Endothelial cell of umbilical vein (primary cell): ENCODE results near the gene IL1RL2. TPM values are rescaled to one million over a fixed set of nuclear protein-coding genes. Genes with fewer than 3 reads are reported as not detected.

Source experiments
- BruUV-seq: library from RNA; stranded (reverse); fragments of 400-500 nt; replicated peaks from 2 replicates; lab custom pipeline; 2021; lab: Mats Ljungman, UMichigan
- CTCF ChIA-PET: fragments of 300-600, 350-600 bp; sonication (Branson Sonifier 250); formaldehyde crosslinking; loops from one replicate; lab custom pipeline; 2021; ENCODE audit warnings: antibody characterized with exemption, inconsistent platforms; lab: Charles Lee
- POLR2A ChIA-PET: fragments of 300-600, 350-600 bp; sonication (Branson Sonifier 250); formaldehyde crosslinking; loops from one replicate; lab custom pipeline; 2021; ENCODE audit warnings: antibody characterized with exemption, inconsistent platforms; lab: Charles Lee
- DNase-seq: peaks from one replicate; pipeline ENCODE4 v3.0.0-alpha.2; 2011; ENCODE audit warnings: low read depth, low spot score
- FAIRE-seq: peaks from 2 replicates; lab custom pipeline; 2011; peaks lifted over from hg19 to GRCh38; lab: Jason Lieb, UNC
- H2AFZ ChIP-seq: 2 replicates; pipeline ENCODE4 v1.6.0; 2012; ENCODE audit warnings: low read depth, low read length, control low read depth, inconsistent platforms
- H3K27ac ChIP-seq: 2 replicates; pipeline ENCODE4 v1.5.1; 2011; ENCODE audit warnings: low read depth, mild to moderate bottlenecking, control low read depth, low read length, moderate library complexity; ENCODE audit not compliant: insufficient read depth
- H3K27me3 ChIP-seq, 2 experiments: 2 replicates each; pipeline versions ENCODE4 v1.6.0 to v1.6.1; 2011; ENCODE audit warnings: low read length in 2 of 2, mixed read lengths in 1 of 2; ENCODE audit not compliant: control insufficient read depth in 2 of 2, insufficient read depth in 2 of 2
- H3K36me3 ChIP-seq, 2 experiments: 2 replicates in 1 of 2; 3 replicates in 1 of 2; pipeline ENCODE4 v1.5.1; 2011; ENCODE audit warnings: low read length in 2 of 2, mild to moderate bottlenecking in 1 of 2, moderate library complexity in 1 of 2; ENCODE audit not compliant: control insufficient read depth in 2 of 2, insufficient read depth in 2 of 2; ENCODE audit errors: extremely low read depth in 1 of 2
- H3K4me1 ChIP-seq: 3 replicates; pipeline ENCODE4 v1.5.1; 2011; ENCODE audit warnings: mild to moderate bottlenecking, low read length; ENCODE audit not compliant: control insufficient read depth, insufficient read depth; ENCODE audit errors: extremely low read depth
- H3K4me2 ChIP-seq: 2 replicates; pipeline ENCODE4 v1.6.1; 2011; ENCODE audit warnings: low read length, control low read depth, mixed read lengths; ENCODE audit not compliant: insufficient read depth
- H3K4me3 ChIP-seq, 3 experiments: fragments of 200-600 bp in 1 of 3; sonication (generic), shearing (Covaris generic) in 1 of 3; replicated peaks in 1 of 3; 2 replicates each; pipeline ENCODE4 v1.5.1; 2011 to 2016; ENCODE audit warnings: control low read depth in 3 of 3, low read length in 3 of 3, mild to moderate bottlenecking in 2 of 3, inconsistent platforms in 1 of 3, low read depth in 1 of 3, moderate library complexity in 1 of 3; ENCODE audit not compliant: insufficient read depth in 1 of 3
- H3K79me2 ChIP-seq: 2 replicates; pipeline ENCODE4 v1.6.0; 2012; ENCODE audit warnings: low read length, inconsistent platforms; ENCODE audit not compliant: control insufficient read depth, insufficient read depth
- H3K9ac ChIP-seq: replicated peaks from 2 replicates; pipeline ENCODE3; 2011; ENCODE audit warnings: low read length, control low read depth; ENCODE audit not compliant: insufficient read depth; ENCODE audit errors: extremely low read depth
- H3K9me1 ChIP-seq: replicated peaks from 3 replicates; pipeline ENCODE4 v1.6.0; 2011; ENCODE audit warnings: mild to moderate bottlenecking, low read length; ENCODE audit not compliant: control insufficient read depth, insufficient read depth; ENCODE audit errors: extremely low read depth
- H3K9me3 ChIP-seq: replicated peaks from 2 replicates; pipeline ENCODE4 v1.5.1; 2012; ENCODE audit warnings: low read length, inconsistent platforms; ENCODE audit not compliant: control insufficient read depth, insufficient read depth
- H4K20me1 ChIP-seq: replicated peaks from 2 replicates; pipeline ENCODE3; 2011; ENCODE audit warnings: mild to moderate bottlenecking, low read length; ENCODE audit not compliant: control insufficient read depth, insufficient read depth; ENCODE audit errors: extremely low read depth
- EZH2 ChIP-seq: IDR thresholded peaks from 2 replicates; pipeline ENCODE4 v1.6.1; 2012; ENCODE audit warnings: borderline replicate concordance, low read depth, mild to moderate bottlenecking, moderate library complexity, low read length, inconsistent platforms; ENCODE audit not compliant: severe bottlenecking
- FOS ChIP-seq: IDR thresholded peaks from 2 replicates; pipeline ENCODE4 v1.6.1; 2011; ENCODE audit warnings: mild to moderate bottlenecking, low read length, moderate library complexity, borderline replicate concordance; ENCODE audit not compliant: insufficient read depth
- GATA2 ChIP-seq: IDR thresholded peaks from 2 replicates; pipeline ENCODE4 v1.7.0; 2011; ENCODE audit warnings: low read depth, mild to moderate bottlenecking, moderate library complexity, mixed read lengths, low read length; ENCODE audit not compliant: insufficient read length, insufficient read depth
- JUN ChIP-seq: IDR thresholded peaks from 2 replicates; pipeline ENCODE4 v1.6.1; 2011; ENCODE audit warnings: borderline replicate concordance, low read depth; ENCODE audit not compliant: insufficient read length, insufficient read depth
- MYC ChIP-seq: IDR thresholded peaks from one replicate; pipeline ENCODE4 v1.6.1; 2011; ENCODE audit warnings: mild to moderate bottlenecking, low read depth, low read length
- POLR2A ChIP-seq: IDR thresholded peaks from 2 replicates; pipeline ENCODE4 v1.6.1; 2012; ENCODE audit warnings: low read depth, mild to moderate bottlenecking, control low read depth, low read length
- POLR2AphosphoS5 ChIP-seq: IDR thresholded peaks from 2 replicates; pipeline ENCODE4 v1.6.1; 2012; ENCODE audit warnings: low read depth, mild to moderate bottlenecking, control low read depth, low read length, moderate library complexity; ENCODE audit not compliant: insufficient read depth
- dilution Hi-C: fragments of 300-500 bp; cut with MboI; formaldehyde crosslinking; loops from one replicate; pipeline ENCODE4 v1.15.0; 2019; ENCODE audit warnings: low sequenced_read_pairs; ENCODE audit not compliant: extremely low pct_ligation_motif_present
- intact Hi-C: fragments of 100-400 bp; cut with micrococcal nuclease; formaldehyde crosslinking; loops from one replicate; pipeline ENCODE4 v1.10.0; 2022
- polyA plus RNA-seq, 4 experiments: library from polyadenylated mRNA; depleted of rRNA in 3 of 4; stranded (reverse) in 3 of 4; unstranded in 1 of 4; fragments of >200 nt; gene quantifications; 2 replicates each; pipeline versions ENCODE4 v1.2.1 to v1.2.3, GENCODE V29; 2011 to 2012; ENCODE audit warnings: missing spikeins in 1 of 4
- total RNA-seq: library from RNA; stranded (reverse); gene quantifications from 2 replicates; pipeline ENCODE4 v1.2.3, GENCODE V29; 2021
- TF ChIP-seq, protein P1 (sequence below), 2 donors: IDR thresholded peaks; 1 replicate in 1 of 2; 2 replicates in 1 of 2; pipeline ENCODE4 v1.5.1; 2011; ENCODE audit warnings: low read length in 2 of 2, mild to moderate bottlenecking in 2 of 2, moderate library complexity in 2 of 2, control low read depth in 1 of 2, inconsistent platforms in 1 of 2, low read depth in 1 of 2; ENCODE audit not compliant: insufficient read depth in 1 of 2; ENCODE audit errors: extremely low read depth in 1 of 2
- TF ChIP-seq, protein P2 (sequence below): IDR thresholded peaks from 2 replicates; pipeline ENCODE4 v1.6.1; 2011; ENCODE audit not compliant: insufficient read depth, insufficient read length

The IL1RL2 gene
- total and polyA plus RNA-seq, 2 donors (not counting 3 experiments of a cell fraction or from before 2014, with no cell fraction given), result 0.11 TPM; not detected in 1

DNA sequence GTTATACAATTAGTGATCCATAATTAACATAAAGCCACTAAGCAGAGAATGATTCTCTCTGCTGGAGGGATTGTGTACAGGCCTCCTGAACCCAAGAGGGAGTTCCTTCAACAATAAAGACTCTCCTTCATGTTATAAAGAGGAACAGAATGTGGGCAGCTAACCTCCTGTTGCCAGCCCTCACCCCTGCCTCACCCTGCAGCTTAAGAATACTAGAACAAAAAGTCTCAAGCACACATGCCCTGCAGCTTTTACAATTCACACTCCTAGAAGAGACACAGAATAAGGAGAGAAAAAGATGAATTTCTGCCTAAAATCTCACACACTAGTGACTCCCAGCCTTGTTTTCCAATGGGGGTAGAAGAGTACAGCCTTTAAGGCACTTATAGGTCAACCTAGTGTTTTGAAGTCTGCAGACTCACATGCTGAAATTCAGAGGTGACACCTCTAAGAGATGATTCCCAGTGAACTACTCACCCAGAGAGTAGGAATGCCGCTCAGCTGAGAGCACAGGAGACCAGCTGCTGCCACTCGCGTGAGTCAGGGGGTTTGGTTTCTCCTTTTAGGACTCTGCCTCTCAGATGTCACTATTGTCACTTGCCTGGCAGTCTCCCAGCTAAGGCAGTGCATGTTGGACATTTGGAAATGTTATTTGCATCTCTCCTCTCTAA is 92.0 kb downstream of the IL1RL2 start:
- peaks cover 2% of the 10 kb centered on the region for H3K4me1 ChIP-seq
- intact Hi-C loops (no loop called here), dilution Hi-C loops (no loop called here)
- no peaks in the 10 kb centered on the region for H3K36me3 ChIP-seq
- H3K27ac ChIP-seq, result no peak overlapping the region
- H3K9me1 ChIP-seq, result no peaks in the 10 kb centered on the region
- POLR2A ChIA-PET, result no interaction called here
- no peak overlapping the region for H3K4me3 ChIP-seq
- H3K9ac ChIP-seq, result no peak overlapping the region
- FAIRE-seq (no peak), DNase-seq (no peak)
- CTCF ChIA-PET, result no interaction called here
- H3K79me2 ChIP-seq, result no peaks in the 10 kb centered on the region
- no peak overlapping the region for H3K4me2 ChIP-seq
- H2AFZ ChIP-seq, result no peak overlapping the region
- no peaks in the 10 kb centered on the region for H3K9me3 ChIP-seq
- no peaks in the 10 kb centered on the region for H4K20me1 ChIP-seq
- no peak for TF ChIP-seq FOS
- TF ChIP-seq, protein P1, sequence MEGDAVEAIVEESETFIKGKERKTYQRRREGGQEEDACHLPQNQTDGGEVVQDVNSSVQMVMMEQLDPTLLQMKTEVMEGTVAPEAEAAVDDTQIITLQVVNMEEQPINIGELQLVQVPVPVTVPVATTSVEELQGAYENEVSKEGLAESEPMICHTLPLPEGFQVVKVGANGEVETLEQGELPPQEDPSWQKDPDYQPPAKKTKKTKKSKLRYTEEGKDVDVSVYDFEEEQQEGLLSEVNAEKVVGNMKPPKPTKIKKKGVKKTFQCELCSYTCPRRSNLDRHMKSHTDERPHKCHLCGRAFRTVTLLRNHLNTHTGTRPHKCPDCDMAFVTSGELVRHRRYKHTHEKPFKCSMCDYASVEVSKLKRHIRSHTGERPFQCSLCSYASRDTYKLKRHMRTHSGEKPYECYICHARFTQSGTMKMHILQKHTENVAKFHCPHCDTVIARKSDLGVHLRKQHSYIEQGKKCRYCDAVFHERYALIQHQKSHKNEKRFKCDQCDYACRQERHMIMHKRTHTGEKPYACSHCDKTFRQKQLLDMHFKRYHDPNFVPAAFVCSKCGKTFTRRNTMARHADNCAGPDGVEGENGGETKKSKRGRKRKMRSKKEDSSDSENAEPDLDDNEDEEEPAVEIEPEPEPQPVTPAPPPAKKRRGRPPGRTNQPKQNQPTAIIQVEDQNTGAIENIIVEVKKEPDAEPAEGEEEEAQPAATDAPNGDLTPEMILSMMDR (IDR thresholded peaks at IDR 0.05; ENCODE audit: extremely low read depth in 1 of 2, insufficient read depth in 1 of 2, low read depth in 1 of 2, low read length in 2 of 2), result no peak
- no peak for TF ChIP-seq POLR2A
- TF ChIP-seq MYC, result no peak
- no peak for TF ChIP-seq POLR2AphosphoS5
- TF ChIP-seq, protein P2, sequence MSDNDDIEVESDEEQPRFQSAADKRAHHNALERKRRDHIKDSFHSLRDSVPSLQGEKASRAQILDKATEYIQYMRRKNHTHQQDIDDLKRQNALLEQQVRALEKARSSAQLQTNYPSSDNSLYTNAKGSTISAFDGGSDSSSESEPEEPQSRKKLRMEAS, result no peak
- no peak for TF ChIP-seq EZH2
- no peak for TF ChIP-seq GATA2
- no peak for TF ChIP-seq JUN
- no TSS peak for BruUV-seq
- H3K27me3 ChIP-seq, result peaks cover 0 to 2% of the 10 kb centered on the region in 2 experiments
